Type B pancreatic cell (in vitro differentiated cells): Measurements from ENCODE around the gene ZNF414. TPM values are rescaled to one million over a fixed set of nuclear protein-coding genes. Genes with fewer than 3 reads are reported as not detected.
A peak's percentile ranks its signal among the peaks of the same experiment; 100 is the strongest.
"Not testable (repeated sequence)": the region's sequence is repeated elsewhere in the genome, so short reads cannot be mapped to it uniquely, and the experiment has no call there.

Experiments used
- DNase-seq: peaks from one replicate; pipeline ENCODE4 v3.0.0; 2021; ENCODE audit warnings: mixed read lengths; ENCODE audit not compliant: unreplicated experiment; ENCODE audit errors: extremely low spot score
- H3K27ac Mint-ChIP-seq: 2 replicates; pipeline ENCODE4 v1.8.0; 2021; ENCODE audit warnings: mild to moderate bottlenecking, mixed read lengths
- H3K27me3 Mint-ChIP-seq: 2 replicates; pipeline ENCODE4 v1.8.0; 2021; ENCODE audit warnings: mixed read lengths
- H3K36me3 Mint-ChIP-seq: 2 replicates; pipeline ENCODE4 v1.8.0; 2021; ENCODE audit warnings: mixed read lengths
- H3K4me1 Mint-ChIP-seq: one replicate; pipeline ENCODE4 v1.8.0; 2021; ENCODE audit warnings: mixed read lengths; ENCODE audit not compliant: unreplicated experiment
- H3K4me3 Mint-ChIP-seq: 2 replicates; pipeline ENCODE4 v1.8.0; 2021; ENCODE audit warnings: mild to moderate bottlenecking, mixed read lengths
- H3K9me3 Mint-ChIP-seq: 2 replicates; pipeline ENCODE4 v1.8.0; 2021; ENCODE audit warnings: mixed read lengths
- CTCF ChIP-seq: fragments of 200-600 bp; sonication (generic); conservative IDR thresholded peaks from 2 replicates; pipeline ENCODE4 v1.5.0; 2021; ENCODE audit warnings: antibody characterized with exemption, mild to moderate bottlenecking
- long read RNA-seq: library from polyadenylated mRNA; unstranded; transcript quantifications from one replicate; pipeline ENCODE4 v2.0.0, GENCODE V29; 2020
- total RNA-seq: library from RNA; stranded (reverse); gene quantifications from 2 replicates; pipeline ENCODE4 v1.2.1, GENCODE V29; 2021; ENCODE audit warnings: low replicate concordance

The ZNF414 gene
- 19.9 and 25.4 TPM in 2 replicates for total RNA-seq
- long read RNA-seq: 0 reads

- H3K4me1 Mint-ChIP-seq: peaks cover 13% of the 10 kb centered on the region
- peak within 1 kb of the TSS; percentile 94 for H3K4me3 Mint-ChIP-seq
- peak within 1 kb of the TSS; percentile 98 for H3K27ac Mint-ChIP-seq
- peaks cover 5% of the 10 kb centered on the region for H3K27me3 Mint-ChIP-seq
- no peaks in the 10 kb centered on the region for H3K9me3 Mint-ChIP-seq
- DNase-seq: peak; percentile 97
- TF ChIP-seq CTCF: no peak
- H3K36me3 Mint-ChIP-seq: peaks cover 3% of the 10 kb centered on the region
These were observed at the start of gene ZNF414 for GRCh38 chr19:8513687-8514504. Gene ZNF414 (minus strand): TSS chr19:8514167. CDS start chr19:8514046, 121 bp downstream.

GRCh38 chr19:8561075-8561764, 47.3 kb upstream of the ZNF414 start:
- Mint-ChIP-seq H3K4me1 (no peaks in the 10 kb centered on the region), H3K9me3 (no peaks in the 10 kb centered on the region), H3K4me3 (no peak overlapping the region), H3K27me3 (no peaks in the 10 kb centered on the region), H3K27ac (no peak overlapping the region), H3K36me3 (no peaks in the 10 kb centered on the region)
- no peak for TF ChIP-seq CTCF
- no peak for DNase-seq

- TF ChIP-seq CTCF: no peak
- no peak for DNase-seq
- no peaks in the 10 kb centered on the region for H3K4me1 Mint-ChIP-seq
- H3K9me3 Mint-ChIP-seq: no peaks in the 10 kb centered on the region
- H3K27ac Mint-ChIP-seq: no peak overlapping the region
- H3K4me3 Mint-ChIP-seq: no peak overlapping the region
- H3K27me3 Mint-ChIP-seq: no peaks in the 10 kb centered on the region
- no peaks in the 10 kb centered on the region for H3K36me3 Mint-ChIP-seq
These were observed 44.4 kb upstream of the ZNF414 start for GRCh38 chr19:8558325-8558724.

- H3K4me1 Mint-ChIP-seq: peaks cover 2% of the 10 kb centered on the region
- no peak overlapping the region for H3K4me3 Mint-ChIP-seq
- no peak overlapping the region for H3K27ac Mint-ChIP-seq
- no peaks in the 10 kb centered on the region for H3K27me3 Mint-ChIP-seq
- no peaks in the 10 kb centered on the region for H3K36me3 Mint-ChIP-seq
- DNase-seq: no peak
- H3K9me3 Mint-ChIP-seq: no peaks in the 10 kb centered on the region
- TF ChIP-seq CTCF: no peak
These were observed 43.8 kb upstream of the ZNF414 start for GRCh38 chr19:8557642-8558238.

GRCh38 chr19:8553729-8554128, 39.8 kb upstream of the ZNF414 start:
- H3K4me1 Mint-ChIP-seq, H3K9me3 Mint-ChIP-seq, H3K4me3 Mint-ChIP-seq, H3K36me3 Mint-ChIP-seq, DNase-seq, H3K27me3 Mint-ChIP-seq: not testable (repeated sequence)
- peak overlapping the region; percentile 9 for H3K27ac Mint-ChIP-seq

- Mint-ChIP-seq H3K27ac (peak overlapping the region; percentile 47), H3K9me3 (no peaks in the 10 kb centered on the region), H3K4me3 (no peak overlapping the region), H3K27me3 (no peaks in the 10 kb centered on the region), H3K4me1 (peaks cover 3% of the 10 kb centered on the region), H3K36me3 (no peaks in the 10 kb centered on the region)
- DNase-seq: no peak
- TF ChIP-seq CTCF: no peak
These were observed 38.8 kb upstream of the ZNF414 start for GRCh38 chr19:8552810-8553209.
